HEK293 (cell line): ENCODE measurements around the gene IL3.

ENCODE experiments used
- CTCF ChIA-PET: fragments of 350-600 bp; formaldehyde crosslinking; extraction: SDS; loops from one replicate; lab custom pipeline; 2021; ENCODE audit warnings: antibody characterized with exemption; lab: Yijun Ruan, JAX
- POLR2A ChIA-PET: fragments of 300-600 bp; formaldehyde crosslinking; extraction: SDS; loops from one replicate; lab custom pipeline; 2020; ENCODE audit warnings: antibody characterized with exemption, inconsistent platforms; lab: Yijun Ruan, JAX
- H3K27ac ChIP-seq: fragments of 200-500 bp; sonication (Bioruptor generic); 2 replicates; pipeline ENCODE4 v1.5.1; 2014; ENCODE audit warnings: low read depth, low read length, control low read depth, inconsistent platforms; ENCODE audit errors: extremely low read depth
- H3K36me3 ChIP-seq, 2 experiments: fragments of 200-500 bp in 1 of 2; sonication (Bioruptor generic) in 1 of 2; 1 replicate in 1 of 2; 2 replicates in 1 of 2; pipeline ENCODE4 v1.5.1; 2014 to 2017; ENCODE audit warnings: inconsistent platforms in 2 of 2, low read length in 2 of 2; ENCODE audit not compliant: control insufficient read depth in 2 of 2, insufficient read depth in 1 of 2
- H3K4me1 ChIP-seq: fragments of 200-500 bp; sonication (Bioruptor generic); 2 replicates; pipeline ENCODE4 v1.5.1; 2014; ENCODE audit warnings: mild to moderate bottlenecking, low read length, inconsistent platforms; ENCODE audit not compliant: control insufficient read depth, insufficient read depth
- H3K4me3 ChIP-seq: 2 replicates; pipeline ENCODE4 v1.5.1; 2011; ENCODE audit warnings: low read depth, mild to moderate bottlenecking, control low read depth, low read length, moderate library complexity
- H3K9me3 ChIP-seq: fragments of 200-500 bp; sonication (Bioruptor generic); 2 replicates; pipeline ENCODE4 v1.5.1; 2014; ENCODE audit warnings: low read depth, low read length, inconsistent platforms; ENCODE audit not compliant: control insufficient read depth, insufficient read depth
- GFI1B ChIP-seq: fragments of 450-650 bp; formaldehyde crosslinking; IDR thresholded peaks from 2 replicates; pipeline ENCODE4 v1.5.1; 2016; ENCODE audit warnings: missing biosample characterization, missing genetic modification characterization
- GLI4 ChIP-seq: fragments of 450-650 bp; formaldehyde crosslinking; IDR thresholded peaks from 2 replicates; pipeline ENCODE4 v1.5.1; 2016; ENCODE audit warnings: missing biosample characterization, missing genetic modification characterization
- GLIS2 ChIP-seq: fragments of 450-650 bp; formaldehyde crosslinking; IDR thresholded peaks from 2 replicates; pipeline ENCODE4 v1.5.1; 2016; ENCODE audit warnings: missing biosample characterization, missing genetic modification characterization
- HOXC10 ChIP-seq: sonication (generic); formaldehyde crosslinking; IDR thresholded peaks from 2 replicates; pipeline ENCODE4 v1.8.1; 2023; ENCODE audit warnings: mild to moderate bottlenecking, missing genetic modification reagents
- OSR2 ChIP-seq: fragments of 450-650 bp; formaldehyde crosslinking; IDR thresholded peaks from 2 replicates; pipeline ENCODE4 v1.5.1; 2016; ENCODE audit warnings: missing biosample characterization, missing genetic modification characterization
- ZBTB20 ChIP-seq: fragments of 450-650 bp; formaldehyde crosslinking; IDR thresholded peaks from 2 replicates; pipeline ENCODE4 v1.5.1; 2016; ENCODE audit warnings: missing biosample characterization, missing genetic modification characterization
- ZBTB8A ChIP-seq: fragments of 450-650 bp; formaldehyde crosslinking; IDR thresholded peaks from 2 replicates; pipeline ENCODE4 v1.5.1; 2016; ENCODE audit warnings: missing biosample characterization, missing genetic modification characterization
- ZIC2 ChIP-seq: fragments of 450-650 bp; formaldehyde crosslinking; IDR thresholded peaks from 2 replicates; pipeline ENCODE4 v1.5.1; 2016; ENCODE audit warnings: missing biosample characterization, missing genetic modification characterization
- ZNF10 ChIP-seq: fragments of 450-650 bp; formaldehyde crosslinking; IDR thresholded peaks from 2 replicates; pipeline ENCODE4 v1.5.1; 2017; ENCODE audit warnings: missing biosample characterization, missing genetic modification characterization
- ZNF133 ChIP-seq: fragments of 450-650 bp; formaldehyde crosslinking; IDR thresholded peaks from 2 replicates; pipeline ENCODE4 v1.5.1; 2016; ENCODE audit warnings: missing biosample characterization, missing genetic modification characterization
- ZNF155 ChIP-seq: fragments of 450-650 bp; formaldehyde crosslinking; IDR thresholded peaks from 2 replicates; pipeline ENCODE4 v1.5.1; 2016; ENCODE audit warnings: missing biosample characterization, missing genetic modification characterization
- ZNF169 ChIP-seq: fragments of 450-650 bp; formaldehyde crosslinking; IDR thresholded peaks from 2 replicates; pipeline ENCODE4 v1.5.1; 2016; ENCODE audit warnings: missing biosample characterization, missing genetic modification characterization
- ZNF214 ChIP-seq: fragments of 450-650 bp; formaldehyde crosslinking; IDR thresholded peaks from 2 replicates; pipeline ENCODE4 v1.5.1; 2017; ENCODE audit warnings: missing biosample characterization, mild to moderate bottlenecking, missing genetic modification characterization, borderline replicate concordance
- ZNF585B ChIP-seq: fragments of 450-650 bp; formaldehyde crosslinking; IDR thresholded peaks from 2 replicates; pipeline ENCODE4 v1.5.1; 2016; ENCODE audit warnings: missing biosample characterization, missing genetic modification characterization
- ZNF596 ChIP-seq: fragments of 450-650 bp; IDR thresholded peaks from 2 replicates; pipeline ENCODE4 v1.5.0; 2018; ENCODE audit warnings: missing biosample characterization, mild to moderate bottlenecking, missing genetic modification characterization, moderate library complexity
- ZNF664 ChIP-seq: fragments of 450-650 bp; formaldehyde crosslinking; IDR thresholded peaks from 2 replicates; pipeline ENCODE4 v1.5.1; 2016; ENCODE audit warnings: missing biosample characterization, missing genetic modification characterization
- ZNF785 ChIP-seq: fragments of 450-650 bp; formaldehyde crosslinking; IDR thresholded peaks from 2 replicates; pipeline ENCODE4 v1.5.1; 2016; ENCODE audit warnings: missing biosample characterization, missing genetic modification characterization
- ZNF837 ChIP-seq: fragments of 450-650 bp; formaldehyde crosslinking; IDR thresholded peaks from 2 replicates; pipeline ENCODE4 v1.5.1; 2016; ENCODE audit warnings: missing biosample characterization, missing genetic modification characterization
- TF ChIP-seq, protein P1 (sequence below): fragments of 450-650 bp; formaldehyde crosslinking; IDR thresholded peaks from 2 replicates; pipeline ENCODE4 v1.5.1; 2016; ENCODE audit warnings: missing biosample characterization, missing genetic modification characterization
- TF ChIP-seq, protein P2 (sequence below): fragments of 450-650 bp; formaldehyde crosslinking; IDR thresholded peaks from 2 replicates; pipeline ENCODE4 v1.5.1; 2016; ENCODE audit warnings: missing biosample characterization, missing genetic modification characterization
- TF ChIP-seq, protein P3 (sequence below): fragments of 450-650 bp; formaldehyde crosslinking; IDR thresholded peaks from 2 replicates; pipeline ENCODE4 v1.5.1; 2016; ENCODE audit warnings: missing biosample characterization, missing genetic modification characterization
- TF ChIP-seq, protein P4 (sequence below): fragments of 450-650 bp; formaldehyde crosslinking; IDR thresholded peaks from 2 replicates; pipeline ENCODE4 v1.5.1; 2016; ENCODE audit warnings: missing biosample characterization, missing genetic modification characterization
- TF ChIP-seq, protein P5 (sequence below): fragments of 450-650 bp; formaldehyde crosslinking; IDR thresholded peaks from 2 replicates; pipeline ENCODE4 v1.5.1; 2016; ENCODE audit warnings: missing biosample characterization, missing genetic modification characterization

IL3 gene

DNA sequence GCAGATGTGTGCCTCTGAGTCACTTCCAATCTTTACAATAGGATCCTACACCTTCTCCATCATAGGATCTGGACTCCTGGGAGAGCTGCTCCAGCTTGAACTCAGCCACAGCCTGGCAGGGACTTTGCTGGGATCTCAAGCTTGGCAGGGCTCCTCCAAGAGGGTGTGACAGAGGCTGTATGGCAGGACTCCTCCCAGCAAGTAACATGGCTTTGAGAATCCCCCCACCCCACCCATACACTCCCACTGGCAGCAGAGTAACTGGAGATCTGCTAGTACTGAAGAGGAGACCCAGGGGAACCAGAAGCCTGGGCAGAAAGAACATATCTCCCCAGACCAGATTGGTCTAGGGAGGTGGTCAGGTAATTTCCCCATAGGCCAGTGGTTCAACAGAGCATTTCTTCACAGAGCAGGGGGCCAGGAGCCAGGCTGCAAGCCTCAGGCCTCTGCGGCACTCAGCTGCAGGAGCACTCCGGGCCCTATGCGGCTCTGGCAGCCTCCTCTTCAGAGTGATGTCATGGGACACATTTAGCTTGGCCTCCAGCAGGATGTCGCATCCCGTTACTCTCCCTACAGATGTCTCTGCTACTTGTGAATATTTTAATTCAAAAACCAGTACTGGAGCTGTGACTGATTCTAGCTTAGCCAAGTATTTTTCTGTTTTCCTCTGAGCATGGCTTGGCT lies 47.3 kb upstream of the IL3 start:
- Histone ChIP-seq H3K4me3 (no peak overlapping the region), H3K4me1 (no peaks in the 10 kb centered on the region; the same call in 1 of the 2 replicates), H3K36me3 (no peaks in the 10 kb centered on the region), H3K27ac (no peak overlapping the region), H3K9me3 (no peaks in the 10 kb centered on the region)
- TF ChIP-seq ZNF585B (tag by site-specific recombination) (no peak), ZBTB8A (tag by site-specific recombination) (no peak), GLIS2 (tag by site-specific recombination) (no peak), GFI1B (no peak), ZNF169 (tag by site-specific recombination) (no peak), GLI4 (no peak)
- TF ChIP-seq, protein P1, sequence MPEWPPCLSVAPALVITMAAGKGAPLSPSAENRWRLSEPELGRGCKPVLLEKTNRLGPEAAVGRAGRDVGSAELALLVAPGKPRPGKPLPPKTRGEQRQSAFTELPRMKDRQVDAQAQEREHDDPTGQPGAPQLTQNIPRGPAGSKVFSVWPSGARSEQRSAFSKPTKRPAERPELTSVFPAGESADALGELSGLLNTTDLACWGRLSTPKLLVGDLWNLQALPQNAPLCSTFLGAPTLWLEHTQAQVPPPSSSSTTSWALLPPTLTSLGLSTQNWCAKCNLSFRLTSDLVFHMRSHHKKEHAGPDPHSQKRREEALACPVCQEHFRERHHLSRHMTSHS (tag by site-specific recombination), result no peak
- CTCF ChIA-PET, result interaction anchor here (0.9 to 1.2 kb wide), 3 partner anchors 14 to 167 kb away, joined by 3 to 5 read pairs (median 3); no protein-coding TSS in a partner anchor
- POLR2A ChIA-PET, result no interaction called here

DNA sequence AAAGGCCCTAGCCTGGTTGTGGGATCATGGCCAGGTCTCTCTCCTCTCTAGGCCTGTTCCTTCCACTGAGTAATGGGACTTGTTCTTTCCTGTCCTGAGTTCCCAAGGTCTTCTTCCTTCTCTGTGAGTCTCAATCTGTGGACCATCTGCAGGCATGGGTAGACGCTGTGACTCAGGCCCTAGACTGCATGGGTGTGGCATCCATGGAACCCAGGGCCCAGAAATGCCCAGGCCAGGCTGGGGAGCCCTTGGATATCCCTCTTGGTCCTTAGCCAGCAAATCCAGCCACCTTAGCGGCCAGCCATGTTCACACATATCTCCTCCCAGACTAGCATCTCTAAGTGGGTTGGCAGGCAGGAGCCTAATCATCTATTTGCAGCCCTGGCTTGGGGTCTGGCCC lies 46.7 kb upstream of the IL3 start:
- POLR2A ChIA-PET, result no interaction called here
- no peak overlapping the region for H3K27ac ChIP-seq
- no peaks in the 10 kb centered on the region for H3K36me3 ChIP-seq
- CTCF ChIA-PET, result interaction anchor here (1.2 kb wide), 1 partner anchor 15 kb away, joined by 3 read pairs; no protein-coding TSS in a partner anchor
- no peaks in the 10 kb centered on the region; the same call in 1 of the 2 replicates for H3K4me1 ChIP-seq
- no peaks in the 10 kb centered on the region for H3K9me3 ChIP-seq
- no peak overlapping the region for H3K4me3 ChIP-seq
- TF ChIP-seq ZNF596, result no peak
- TF ChIP-seq ZNF10, result no peak
- TF ChIP-seq ZNF785 (tag by site-specific recombination), result no peak
- no peak for TF ChIP-seq ZIC2 (tag by site-specific recombination)
- TF ChIP-seq, protein P2, sequence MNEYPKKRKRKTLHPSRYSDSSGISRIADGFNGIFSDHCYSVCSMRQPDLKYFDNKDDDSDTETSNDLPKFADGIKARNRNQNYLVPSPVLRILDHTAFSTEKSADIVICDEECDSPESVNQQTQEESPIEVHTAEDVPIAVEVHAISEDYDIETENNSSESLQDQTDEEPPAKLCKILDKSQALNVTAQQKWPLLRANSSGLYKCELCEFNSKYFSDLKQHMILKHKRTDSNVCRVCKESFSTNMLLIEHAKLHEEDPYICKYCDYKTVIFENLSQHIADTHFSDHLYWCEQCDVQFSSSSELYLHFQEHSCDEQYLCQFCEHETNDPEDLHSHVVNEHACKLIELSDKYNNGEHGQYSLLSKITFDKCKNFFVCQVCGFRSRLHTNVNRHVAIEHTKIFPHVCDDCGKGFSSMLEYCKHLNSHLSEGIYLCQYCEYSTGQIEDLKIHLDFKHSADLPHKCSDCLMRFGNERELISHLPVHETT (tag by site-specific recombination), result no peak
- TF ChIP-seq, protein P3, sequence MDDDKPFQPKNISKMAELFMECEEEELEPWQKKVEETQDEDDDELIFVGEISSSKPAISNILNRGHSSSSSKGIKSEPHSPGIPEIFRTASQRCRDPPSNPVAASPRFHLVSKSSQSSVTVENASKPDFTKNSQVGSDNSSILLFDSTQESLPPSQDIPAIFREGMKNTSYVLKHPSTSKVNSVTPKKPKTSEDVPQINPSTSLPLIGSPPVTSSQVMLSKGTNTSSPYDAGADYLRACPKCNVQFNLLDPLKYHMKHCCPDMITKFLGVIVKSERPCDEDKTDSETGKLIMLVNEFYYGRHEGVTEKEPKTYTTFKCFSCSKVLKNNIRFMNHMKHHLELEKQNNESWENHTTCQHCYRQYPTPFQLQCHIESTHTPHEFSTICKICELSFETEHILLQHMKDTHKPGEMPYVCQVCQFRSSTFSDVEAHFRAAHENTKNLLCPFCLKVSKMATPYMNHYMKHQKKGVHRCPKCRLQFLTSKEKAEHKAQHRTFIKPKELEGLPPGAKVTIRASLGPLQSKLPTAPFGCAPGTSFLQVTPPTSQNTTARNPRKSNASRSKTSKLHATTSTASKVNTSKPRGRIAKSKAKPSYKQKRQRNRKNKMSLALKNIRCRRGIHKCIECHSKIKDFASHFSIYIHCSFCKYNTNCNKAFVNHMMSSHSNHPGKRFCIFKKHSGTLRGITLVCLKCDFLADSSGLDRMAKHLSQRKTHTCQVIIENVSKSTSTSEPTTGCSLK (tag by site-specific recombination), result no peak
- TF ChIP-seq HOXC10 (CRISPR knock-in tag), result no peak
- no peak for TF ChIP-seq ZNF214 (tag by site-specific recombination)
- no peak for TF ChIP-seq ZNF133
- no peak for TF ChIP-seq ZNF585B (tag by site-specific recombination)
- no peak for TF ChIP-seq ZNF155 (tag by site-specific recombination)
- no peak for TF ChIP-seq ZNF664 (tag by site-specific recombination)
- TF ChIP-seq ZNF837 (tag by site-specific recombination), result no peak
- TF ChIP-seq, protein P4, sequence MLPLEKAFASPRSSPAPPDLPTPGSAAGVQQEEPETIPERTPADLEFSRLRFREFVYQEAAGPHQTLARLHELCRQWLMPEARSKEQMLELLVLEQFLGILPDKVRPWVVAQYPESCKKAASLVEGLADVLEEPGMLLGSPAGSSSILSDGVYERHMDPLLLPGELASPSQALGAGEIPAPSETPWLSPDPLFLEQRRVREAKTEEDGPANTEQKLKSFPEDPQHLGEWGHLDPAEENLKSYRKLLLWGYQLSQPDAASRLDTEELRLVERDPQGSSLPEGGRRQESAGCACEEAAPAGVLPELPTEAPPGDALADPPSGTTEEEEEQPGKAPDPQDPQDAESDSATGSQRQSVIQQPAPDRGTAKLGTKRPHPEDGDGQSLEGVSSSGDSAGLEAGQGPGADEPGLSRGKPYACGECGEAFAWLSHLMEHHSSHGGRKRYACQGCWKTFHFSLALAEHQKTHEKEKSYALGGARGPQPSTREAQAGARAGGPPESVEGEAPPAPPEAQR (tag by site-specific recombination), result no peak
- TF ChIP-seq OSR2 (tag by site-specific recombination), result no peak
- no peak for TF ChIP-seq ZBTB20 (tag by site-specific recombination)
- TF ChIP-seq, protein P5, sequence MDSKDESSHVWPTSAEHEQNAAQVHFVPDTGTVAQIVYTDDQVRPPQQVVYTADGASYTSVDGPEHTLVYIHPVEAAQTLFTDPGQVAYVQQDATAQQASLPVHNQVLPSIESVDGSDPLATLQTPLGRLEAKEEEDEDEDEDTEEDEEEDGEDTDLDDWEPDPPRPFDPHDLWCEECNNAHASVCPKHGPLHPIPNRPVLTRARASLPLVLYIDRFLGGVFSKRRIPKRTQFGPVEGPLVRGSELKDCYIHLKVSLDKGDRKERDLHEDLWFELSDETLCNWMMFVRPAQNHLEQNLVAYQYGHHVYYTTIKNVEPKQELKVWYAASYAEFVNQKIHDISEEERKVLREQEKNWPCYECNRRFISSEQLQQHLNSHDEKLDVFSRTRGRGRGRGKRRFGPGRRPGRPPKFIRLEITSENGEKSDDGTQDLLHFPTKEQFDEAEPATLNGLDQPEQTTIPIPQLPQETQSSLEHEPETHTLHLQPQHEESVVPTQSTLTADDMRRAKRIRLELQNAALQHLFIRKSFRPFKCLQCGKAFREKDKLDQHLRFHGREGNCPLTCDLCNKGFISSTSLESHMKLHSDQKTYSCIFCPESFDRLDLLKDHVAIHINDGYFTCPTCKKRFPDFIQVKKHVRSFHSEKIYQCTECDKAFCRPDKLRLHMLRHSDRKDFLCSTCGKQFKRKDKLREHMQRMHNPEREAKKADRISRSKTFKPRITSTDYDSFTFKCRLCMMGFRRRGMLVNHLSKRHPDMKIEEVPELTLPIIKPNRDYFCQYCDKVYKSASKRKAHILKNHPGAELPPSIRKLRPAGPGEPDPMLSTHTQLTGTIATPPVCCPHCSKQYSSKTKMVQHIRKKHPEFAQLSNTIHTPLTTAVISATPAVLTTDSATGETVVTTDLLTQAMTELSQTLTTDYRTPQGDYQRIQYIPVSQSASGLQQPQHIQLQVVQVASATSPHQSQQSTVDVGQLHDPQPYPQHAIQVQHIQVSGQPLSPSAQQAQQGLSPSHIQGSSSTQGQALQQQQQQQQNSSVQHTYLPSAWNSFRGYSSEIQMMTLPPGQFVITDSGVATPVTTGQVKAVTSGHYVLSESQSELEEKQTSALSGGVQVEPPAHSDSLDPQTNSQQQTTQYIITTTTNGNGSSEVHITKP (tag by site-specific recombination), result no peak
